H1 (cell line): ENCODE results near the gene TBL2. TPM values are rescaled to one million over a fixed set of nuclear protein-coding genes. Genes with fewer than 3 reads are reported as not detected.

ENCODE experiments used
- BRCA1 ChIP-seq: IDR thresholded peaks from 2 replicates; pipeline ENCODE4 v1.6.1; 2012; ENCODE audit warnings: low read depth, low read length, improper control_type of control experiment
- CEBPB ChIP-seq: IDR thresholded peaks from 2 replicates; pipeline ENCODE4 v1.6.1; 2012; ENCODE audit warnings: low read depth, low read length
- JUN ChIP-seq: IDR thresholded peaks from 2 replicates; pipeline ENCODE4 v1.6.1; 2011; ENCODE audit warnings: low read depth, mild to moderate bottlenecking, improper control_type of control experiment, low read length
- JUND ChIP-seq: IDR thresholded peaks from 2 replicates; pipeline ENCODE4 v1.6.1; 2011; ENCODE audit warnings: mild to moderate bottlenecking, improper control_type of control experiment, low read length
- SIRT6 ChIP-seq: IDR thresholded peaks from one replicate; pipeline ENCODE4 v1.7.1; 2012; ENCODE audit warnings: low read length, inconsistent platforms
- SUZ12 ChIP-seq: fragments of 200-600 bp; sonication (generic); IDR thresholded peaks from 2 replicates; pipeline ENCODE4 v1.6.1; 2012; ENCODE audit warnings: mild to moderate bottlenecking, inconsistent platforms, low read length, moderate library complexity, mixed read lengths
- TAF1 ChIP-seq: IDR thresholded peaks from 2 replicates; pipeline ENCODE4 v1.6.1; 2011; ENCODE audit warnings: mild to moderate bottlenecking, low read depth, low read length
- TCF12 ChIP-seq: IDR thresholded peaks from 2 replicates; pipeline ENCODE4 v1.6.1; 2011; ENCODE audit warnings: low read depth, mild to moderate bottlenecking, low read length
- polyA plus RNA-seq, 7 experiments: library from polyadenylated mRNA; depleted of rRNA in 3 of 7; stranded (reverse) in 5 of 7; unstranded in 2 of 7; fragments of >200 nt in 5 of 7; fragments of 200-250 nt in 2 of 7; gene quantifications; 1 replicate in 5 of 7; 2 replicates in 1 of 7; 4 replicates in 1 of 7; pipeline versions ENCODE4 v1.2.1 to v1.2.3, GENCODE V29; 2011 to 2013; ENCODE audit warnings: missing spikeins in 2 of 7, mixed read lengths in 2 of 7
- total RNA-seq: library from RNA; stranded (reverse); fragmentation: NEBNext Ultra II Directional; extraction: Animal tissue kit (Norgen Biotek cat#: 25700); gene quantifications from 2 replicates; pipeline ENCODE4 v1.2.1, GENCODE V29; 2021
- TF ChIP-seq, protein P1 (sequence below): fragments of 300-600 bp; sonication (generic); IDR thresholded peaks from 2 replicates; pipeline ENCODE4 v1.7.1; 2012; ENCODE audit warnings: low read length, moderate library complexity, mild to moderate bottlenecking, inconsistent platforms; ENCODE audit not compliant: insufficient replicate concordance

TBL2 gene
- total and polyA plus RNA-seq, 2 of the 8 experiments (the other 6 are each of a cell fraction or from before 2014, with no cell fraction given) = 25.8 to 29.7 TPM

GRCh38 chr7:73570977-73571376 lies 7.4 kb downstream of the TBL2 start (continued):
- TF ChIP-seq, protein P1, sequence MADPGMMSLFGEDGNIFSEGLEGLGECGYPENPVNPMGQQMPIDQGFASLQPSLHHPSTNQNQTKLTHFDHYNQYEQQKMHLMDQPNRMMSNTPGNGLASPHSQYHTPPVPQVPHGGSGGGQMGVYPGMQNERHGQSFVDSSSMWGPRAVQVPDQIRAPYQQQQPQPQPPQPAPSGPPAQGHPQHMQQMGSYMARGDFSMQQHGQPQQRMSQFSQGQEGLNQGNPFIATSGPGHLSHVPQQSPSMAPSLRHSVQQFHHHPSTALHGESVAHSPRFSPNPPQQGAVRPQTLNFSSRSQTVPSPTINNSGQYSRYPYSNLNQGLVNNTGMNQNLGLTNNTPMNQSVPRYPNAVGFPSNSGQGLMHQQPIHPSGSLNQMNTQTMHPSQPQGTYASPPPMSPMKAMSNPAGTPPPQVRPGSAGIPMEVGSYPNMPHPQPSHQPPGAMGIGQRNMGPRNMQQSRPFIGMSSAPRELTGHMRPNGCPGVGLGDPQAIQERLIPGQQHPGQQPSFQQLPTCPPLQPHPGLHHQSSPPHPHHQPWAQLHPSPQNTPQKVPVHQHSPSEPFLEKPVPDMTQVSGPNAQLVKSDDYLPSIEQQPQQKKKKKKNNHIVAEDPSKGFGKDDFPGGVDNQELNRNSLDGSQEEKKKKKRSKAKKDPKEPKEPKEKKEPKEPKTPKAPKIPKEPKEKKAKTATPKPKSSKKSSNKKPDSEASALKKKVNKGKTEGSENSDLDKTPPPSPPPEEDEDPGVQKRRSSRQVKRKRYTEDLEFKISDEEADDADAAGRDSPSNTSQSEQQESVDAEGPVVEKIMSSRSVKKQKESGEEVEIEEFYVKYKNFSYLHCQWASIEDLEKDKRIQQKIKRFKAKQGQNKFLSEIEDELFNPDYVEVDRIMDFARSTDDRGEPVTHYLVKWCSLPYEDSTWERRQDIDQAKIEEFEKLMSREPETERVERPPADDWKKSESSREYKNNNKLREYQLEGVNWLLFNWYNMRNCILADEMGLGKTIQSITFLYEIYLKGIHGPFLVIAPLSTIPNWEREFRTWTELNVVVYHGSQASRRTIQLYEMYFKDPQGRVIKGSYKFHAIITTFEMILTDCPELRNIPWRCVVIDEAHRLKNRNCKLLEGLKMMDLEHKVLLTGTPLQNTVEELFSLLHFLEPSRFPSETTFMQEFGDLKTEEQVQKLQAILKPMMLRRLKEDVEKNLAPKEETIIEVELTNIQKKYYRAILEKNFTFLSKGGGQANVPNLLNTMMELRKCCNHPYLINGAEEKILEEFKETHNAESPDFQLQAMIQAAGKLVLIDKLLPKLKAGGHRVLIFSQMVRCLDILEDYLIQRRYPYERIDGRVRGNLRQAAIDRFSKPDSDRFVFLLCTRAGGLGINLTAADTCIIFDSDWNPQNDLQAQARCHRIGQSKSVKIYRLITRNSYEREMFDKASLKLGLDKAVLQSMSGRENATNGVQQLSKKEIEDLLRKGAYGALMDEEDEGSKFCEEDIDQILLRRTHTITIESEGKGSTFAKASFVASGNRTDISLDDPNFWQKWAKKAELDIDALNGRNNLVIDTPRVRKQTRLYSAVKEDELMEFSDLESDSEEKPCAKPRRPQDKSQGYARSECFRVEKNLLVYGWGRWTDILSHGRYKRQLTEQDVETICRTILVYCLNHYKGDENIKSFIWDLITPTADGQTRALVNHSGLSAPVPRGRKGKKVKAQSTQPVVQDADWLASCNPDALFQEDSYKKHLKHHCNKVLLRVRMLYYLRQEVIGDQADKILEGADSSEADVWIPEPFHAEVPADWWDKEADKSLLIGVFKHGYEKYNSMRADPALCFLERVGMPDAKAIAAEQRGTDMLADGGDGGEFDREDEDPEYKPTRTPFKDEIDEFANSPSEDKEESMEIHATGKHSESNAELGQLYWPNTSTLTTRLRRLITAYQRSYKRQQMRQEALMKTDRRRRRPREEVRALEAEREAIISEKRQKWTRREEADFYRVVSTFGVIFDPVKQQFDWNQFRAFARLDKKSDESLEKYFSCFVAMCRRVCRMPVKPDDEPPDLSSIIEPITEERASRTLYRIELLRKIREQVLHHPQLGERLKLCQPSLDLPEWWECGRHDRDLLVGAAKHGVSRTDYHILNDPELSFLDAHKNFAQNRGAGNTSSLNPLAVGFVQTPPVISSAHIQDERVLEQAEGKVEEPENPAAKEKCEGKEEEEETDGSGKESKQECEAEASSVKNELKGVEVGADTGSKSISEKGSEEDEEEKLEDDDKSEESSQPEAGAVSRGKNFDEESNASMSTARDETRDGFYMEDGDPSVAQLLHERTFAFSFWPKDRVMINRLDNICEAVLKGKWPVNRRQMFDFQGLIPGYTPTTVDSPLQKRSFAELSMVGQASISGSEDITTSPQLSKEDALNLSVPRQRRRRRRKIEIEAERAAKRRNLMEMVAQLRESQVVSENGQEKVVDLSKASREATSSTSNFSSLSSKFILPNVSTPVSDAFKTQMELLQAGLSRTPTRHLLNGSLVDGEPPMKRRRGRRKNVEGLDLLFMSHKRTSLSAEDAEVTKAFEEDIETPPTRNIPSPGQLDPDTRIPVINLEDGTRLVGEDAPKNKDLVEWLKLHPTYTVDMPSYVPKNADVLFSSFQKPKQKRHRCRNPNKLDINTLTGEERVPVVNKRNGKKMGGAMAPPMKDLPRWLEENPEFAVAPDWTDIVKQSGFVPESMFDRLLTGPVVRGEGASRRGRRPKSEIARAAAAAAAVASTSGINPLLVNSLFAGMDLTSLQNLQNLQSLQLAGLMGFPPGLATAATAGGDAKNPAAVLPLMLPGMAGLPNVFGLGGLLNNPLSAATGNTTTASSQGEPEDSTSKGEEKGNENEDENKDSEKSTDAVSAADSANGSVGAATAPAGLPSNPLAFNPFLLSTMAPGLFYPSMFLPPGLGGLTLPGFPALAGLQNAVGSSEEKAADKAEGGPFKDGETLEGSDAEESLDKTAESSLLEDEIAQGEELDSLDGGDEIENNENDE = no peak
- no peak for TF ChIP-seq SIRT6
- TF ChIP-seq SUZ12 = no peak
- TF ChIP-seq TAF1 = no peak
- TF ChIP-seq JUND = no peak
- TF ChIP-seq BRCA1 = no peak
- no peak for TF ChIP-seq CEBPB
- no peak for TF ChIP-seq TCF12
- no peak for TF ChIP-seq JUN
- TF ChIP-seq, all 59 proteins: peak for 0
